ENCODE measurements around the gene EGR4. TPM values are rescaled to one million over a fixed set of nuclear protein-coding genes. Genes with fewer than 3 reads are reported as not detected.

Gene EGR4
- polyA plus RNA-seq, 3 donors = 0.12 to 0.15 TPM; not detected in 1

DNA sequence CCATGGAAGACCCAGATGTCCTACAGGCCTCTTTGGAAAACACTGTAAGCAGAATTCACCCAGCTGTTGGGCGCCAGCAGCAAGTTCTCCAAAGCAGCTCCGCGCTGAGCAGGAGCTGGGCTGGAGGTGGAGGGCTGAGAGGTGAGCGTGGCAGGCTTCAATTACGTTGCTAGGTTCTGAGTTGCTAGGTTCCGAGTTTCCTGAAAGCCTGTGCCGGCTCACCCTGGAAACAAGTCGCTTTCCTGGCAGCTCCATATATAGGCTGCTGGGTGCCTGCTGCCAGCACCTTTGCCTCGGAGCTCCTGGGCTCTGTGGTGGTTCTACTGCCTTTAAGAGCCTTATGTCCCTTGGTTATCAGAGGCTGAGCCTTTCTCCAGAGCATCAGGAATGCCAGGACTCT lies 14.4 kb upstream of the EGR4 start:
- Histone ChIP-seq H3K9ac (ENCODE audit: insufficient read depth, low read length, poor library complexity, severe bottlenecking) (no peak overlapping the region), H4K20me1 (ENCODE audit: insufficient read depth, low read length) (no peaks in the 10 kb centered on the region), H3K4me1 (ENCODE audit: control insufficient read depth in 1 of 2, insufficient read depth in 2 of 2, low read length in 2 of 2) (no peaks in the 10 kb centered on the region), H3K9me3 (replicated peaks in 1 of 2; ENCODE audit: control insufficient read depth in 1 of 2, insufficient read depth in 1 of 2, low read length in 2 of 2) (no peaks in the 10 kb centered on the region), H3K4me3 (replicated peaks in 1 of 3; ENCODE audit: low read depth in 2 of 3, low read length in 3 of 3) (no peak overlapping the region), H3K36me3 (replicated peaks in 1 of 2; ENCODE audit: control insufficient read depth in 1 of 2, insufficient read depth in 2 of 2, low read length in 2 of 2) (no peaks in the 10 kb centered on the region), H3K27me3 (ENCODE audit: control insufficient read depth in 2 of 2, insufficient read depth in 2 of 2, low read length in 2 of 2) (peaks cover 7 to 9% of the 10 kb centered on the region in 2 donors), H2AFZ (ENCODE audit: insufficient read depth, low read depth, low read length, poor library complexity, severe bottlenecking) (no peak overlapping the region), H3K27ac (ENCODE audit: low read depth in 1 of 2, low read length in 2 of 2) (no peak overlapping the region), H3K79me2 (ENCODE audit: insufficient read depth, low read length) (no peaks in the 10 kb centered on the region), H3K4me2 (replicated peaks; ENCODE audit: extremely low read depth, low read length, poor library complexity, severe bottlenecking) (no peak overlapping the region)
- TF ChIP-seq, protein P1, sequence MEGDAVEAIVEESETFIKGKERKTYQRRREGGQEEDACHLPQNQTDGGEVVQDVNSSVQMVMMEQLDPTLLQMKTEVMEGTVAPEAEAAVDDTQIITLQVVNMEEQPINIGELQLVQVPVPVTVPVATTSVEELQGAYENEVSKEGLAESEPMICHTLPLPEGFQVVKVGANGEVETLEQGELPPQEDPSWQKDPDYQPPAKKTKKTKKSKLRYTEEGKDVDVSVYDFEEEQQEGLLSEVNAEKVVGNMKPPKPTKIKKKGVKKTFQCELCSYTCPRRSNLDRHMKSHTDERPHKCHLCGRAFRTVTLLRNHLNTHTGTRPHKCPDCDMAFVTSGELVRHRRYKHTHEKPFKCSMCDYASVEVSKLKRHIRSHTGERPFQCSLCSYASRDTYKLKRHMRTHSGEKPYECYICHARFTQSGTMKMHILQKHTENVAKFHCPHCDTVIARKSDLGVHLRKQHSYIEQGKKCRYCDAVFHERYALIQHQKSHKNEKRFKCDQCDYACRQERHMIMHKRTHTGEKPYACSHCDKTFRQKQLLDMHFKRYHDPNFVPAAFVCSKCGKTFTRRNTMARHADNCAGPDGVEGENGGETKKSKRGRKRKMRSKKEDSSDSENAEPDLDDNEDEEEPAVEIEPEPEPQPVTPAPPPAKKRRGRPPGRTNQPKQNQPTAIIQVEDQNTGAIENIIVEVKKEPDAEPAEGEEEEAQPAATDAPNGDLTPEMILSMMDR (IDR thresholded peaks at IDR 0.05) = no peak
- Mint-ChIP-seq H3K36me3 (no peaks in the 10 kb centered on the region), H3K9me3 (peaks cover 0 to 6% (median 2%) of the 10 kb centered on the region in 7 donors), H3K4me1 (no peaks in the 10 kb centered on the region), H3K4me3 (no peak overlapping the region), H3K27ac (peak overlapping the region in 1 of 7 donors; percentile 25), H3K27me3 (ENCODE audit: low read depth in 3 of 3) (peaks cover 7 to 15% (median 11%) of the 10 kb centered on the region in 3 donors)
- WGBS (ENCODE audit: insufficient coverage) = 81% methylated on average over 9 of the region's 9 CpGs
- intact Hi-C loops (cut with micrococcal nuclease) = no loop called here
- DNase-seq = no peak

GRCh38 chr2:73301636-73302035 lies 8.3 kb upstream of the EGR4 start:
- Histone ChIP-seq H2AFZ (ENCODE audit: insufficient read depth, low read depth, low read length, poor library complexity, severe bottlenecking) (no peak overlapping the region), H3K4me2 (replicated peaks; ENCODE audit: extremely low read depth, low read length, poor library complexity, severe bottlenecking) (no peak overlapping the region), H3K27me3 (ENCODE audit: control insufficient read depth in 2 of 2, insufficient read depth in 2 of 2, low read length in 2 of 2) (peaks cover 23 to 30% of the 10 kb centered on the region in 2 donors), H4K20me1 (ENCODE audit: insufficient read depth, low read length) (no peaks in the 10 kb centered on the region), H3K4me3 (replicated peaks in 1 of 3; ENCODE audit: low read depth in 2 of 3, low read length in 3 of 3) (no peak overlapping the region), H3K9ac (ENCODE audit: insufficient read depth, low read length, poor library complexity, severe bottlenecking) (no peak overlapping the region), H3K36me3 (replicated peaks in 1 of 2; ENCODE audit: control insufficient read depth in 1 of 2, insufficient read depth in 2 of 2, low read length in 2 of 2) (no peaks in the 10 kb centered on the region), H3K79me2 (ENCODE audit: insufficient read depth, low read length) (no peaks in the 10 kb centered on the region), H3K9me3 (replicated peaks in 1 of 2; ENCODE audit: control insufficient read depth in 1 of 2, insufficient read depth in 1 of 2, low read length in 2 of 2) (no peaks in the 10 kb centered on the region), H3K4me1 (ENCODE audit: control insufficient read depth in 1 of 2, insufficient read depth in 2 of 2, low read length in 2 of 2) (no peaks in the 10 kb centered on the region), H3K27ac (ENCODE audit: low read depth in 1 of 2, low read length in 2 of 2) (no peak overlapping the region)
- no peaks in the 10 kb centered on the region for H3K4me1 Mint-ChIP-seq
- DNase-seq = no peak
- H3K4me3 Mint-ChIP-seq = no peak overlapping the region
- intact Hi-C loops (cut with micrococcal nuclease) = no loop called here
- no peaks in the 10 kb centered on the region for H3K36me3 Mint-ChIP-seq
- 87% methylated on average over 3 of the region's 4 CpGs for WGBS (ENCODE audit: insufficient coverage)
- peaks cover 0 to 3% (median 0%) of the 10 kb centered on the region in 7 donors for H3K9me3 Mint-ChIP-seq
- no peak overlapping the region for H3K27ac Mint-ChIP-seq
- TF ChIP-seq, protein P1 (IDR thresholded peaks at IDR 0.05) = no peak
- peaks cover 23 to 32% (median 28%) of the 10 kb centered on the region in 3 donors for H3K27me3 Mint-ChIP-seq (ENCODE audit: low read depth in 3 of 3)
